ENCODE data around the gene CASKIN1.
"Not testable (repeated sequence)": the region's sequence is repeated elsewhere in the genome, so short reads cannot be mapped to it uniquely, and the experiment has no call there.

Gene CASKIN1

GRCh38 chr16:2243031-2243528, 46.7 kb upstream of the CASKIN1 start:
- no peak for DNase-seq
- H3K36me3 Mint-ChIP-seq (ENCODE audit: low read depth): peaks cover 25% of the 10 kb centered on the region
- H3K4me3 Mint-ChIP-seq: no peak overlapping the region
- no peak for TF ChIP-seq CTCF (IDR thresholded peaks at IDR 0.05)
- no peaks in the 10 kb centered on the region for H3K9me3 Mint-ChIP-seq
- H3K4me1 Mint-ChIP-seq: no peaks in the 10 kb centered on the region
- H3K27me3 Mint-ChIP-seq (ENCODE audit: low read depth, poor library complexity): peaks cover 12% of the 10 kb centered on the region
- no peak overlapping the region for H3K27ac Mint-ChIP-seq

DNA sequence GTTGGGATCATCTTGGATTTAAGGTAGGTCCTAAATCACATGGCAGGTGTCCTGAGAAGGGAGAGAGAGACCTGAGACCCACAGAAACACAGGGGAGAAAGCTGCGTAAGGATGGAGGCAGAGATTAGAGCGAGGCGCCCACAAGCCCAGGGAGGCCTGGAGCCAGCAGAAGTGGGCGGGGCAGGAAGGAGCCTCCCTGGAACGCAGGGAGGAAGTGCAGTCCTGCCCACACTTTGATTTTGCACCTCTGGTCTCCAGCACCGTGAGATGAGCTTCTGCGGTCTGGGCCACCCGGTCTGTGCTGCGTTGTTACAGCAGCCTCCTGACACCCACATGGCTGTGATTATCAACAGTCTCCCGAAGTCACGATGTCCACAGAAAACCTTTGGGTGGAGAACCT, 46.2 kb upstream of the CASKIN1 start:
- Mint-ChIP-seq H3K4me3 (no peak overlapping the region), H3K4me1 (no peaks in the 10 kb centered on the region), H3K36me3 (ENCODE audit: low read depth) (peaks cover 25% of the 10 kb centered on the region), H3K9me3 (no peaks in the 10 kb centered on the region), H3K27ac (no peak overlapping the region), H3K27me3 (ENCODE audit: low read depth, poor library complexity) (peaks cover 16% of the 10 kb centered on the region)
- DNase-seq: no peak
- no peak for TF ChIP-seq CTCF (IDR thresholded peaks at IDR 0.05)

DNA sequence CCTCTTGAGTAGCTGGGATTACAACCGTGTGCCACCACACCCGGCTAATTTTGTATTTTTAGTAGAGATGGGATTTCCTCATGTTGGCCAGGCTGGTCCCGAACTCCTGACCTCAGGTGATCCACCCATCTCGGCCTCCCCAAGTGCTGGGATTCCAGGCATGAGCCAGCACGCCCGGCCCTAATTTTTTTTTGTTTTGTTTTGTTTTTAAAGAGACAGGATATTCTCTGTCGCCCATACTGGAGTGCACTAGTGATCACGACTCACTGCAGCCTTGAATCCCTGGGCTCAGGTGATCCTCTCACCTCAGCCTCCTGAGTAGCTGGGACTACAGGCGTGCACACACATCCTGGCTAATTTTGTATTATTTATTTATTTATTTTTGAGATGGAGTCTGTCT, 43.9 kb upstream of the CASKIN1 start:
- DNase-seq, H3K9me3 Mint-ChIP-seq, H3K27ac Mint-ChIP-seq, H3K4me3 Mint-ChIP-seq, H3K4me1 Mint-ChIP-seq: not testable (repeated sequence)
- H3K27me3 Mint-ChIP-seq (ENCODE audit: low read depth, poor library complexity): peaks cover 32% of the 10 kb centered on the region
- peaks cover 16% of the 10 kb centered on the region for H3K36me3 Mint-ChIP-seq (ENCODE audit: low read depth)

- Mint-ChIP-seq H3K36me3 (ENCODE audit: low read depth) (peaks cover 14% of the 10 kb centered on the region), H3K4me3 (no peak overlapping the region), H3K27me3 (ENCODE audit: low read depth, poor library complexity) (peaks cover 33% of the 10 kb centered on the region), H3K4me1 (no peaks in the 10 kb centered on the region), H3K27ac (no peak overlapping the region), H3K9me3 (no peaks in the 10 kb centered on the region)
- TF ChIP-seq CTCF (IDR thresholded peaks at IDR 0.05): no peak
- no peak for DNase-seq
Observed at GRCh38 chr16:2238838-2239675, 42.7 kb upstream of the CASKIN1 start.

GRCh38 chr16:2238150-2238837, 41.9 kb upstream of the CASKIN1 start:
- no peaks in the 10 kb centered on the region for H3K9me3 Mint-ChIP-seq
- H3K4me1 Mint-ChIP-seq: no peaks in the 10 kb centered on the region
- no peak overlapping the region for H3K4me3 Mint-ChIP-seq
- H3K27ac Mint-ChIP-seq: no peak overlapping the region
- DNase-seq: no peak
- no peak for TF ChIP-seq CTCF (IDR thresholded peaks at IDR 0.05)
- H3K27me3 Mint-ChIP-seq (ENCODE audit: low read depth, poor library complexity): peaks cover 33% of the 10 kb centered on the region
- H3K36me3 Mint-ChIP-seq (ENCODE audit: low read depth): peaks cover 14% of the 10 kb centered on the region

GRCh38 chr16:2237493-2238149, 41.2 kb upstream of the CASKIN1 start:
- no peaks in the 10 kb centered on the region for H3K4me1 Mint-ChIP-seq
- H3K4me3 Mint-ChIP-seq: no peak overlapping the region
- H3K27me3 Mint-ChIP-seq (ENCODE audit: low read depth, poor library complexity): peaks cover 33% of the 10 kb centered on the region
- H3K27ac Mint-ChIP-seq: no peak overlapping the region
- H3K9me3 Mint-ChIP-seq: no peaks in the 10 kb centered on the region
- peaks cover 14% of the 10 kb centered on the region for H3K36me3 Mint-ChIP-seq (ENCODE audit: low read depth)
- no peak for TF ChIP-seq CTCF (IDR thresholded peaks at IDR 0.05)
- DNase-seq: peak; percentile 28
